Measurements from ENCODE around the gene ARHGAP6. TPM values are rescaled to one million over a fixed set of nuclear protein-coding genes. Genes with fewer than 3 reads are reported as not detected.

The ARHGAP6 gene
- total and polyA plus RNA-seq, 2 of the 13 experiments (the other 11 are each of a cell fraction or from before 2014, with no cell fraction given), result 0.11 TPM; not detected in 1

GRCh38 chrX:11395859-11396258 lies 269.9 kb downstream of the ARHGAP6 start:
- Histone ChIP-seq H3K4me1 (ENCODE audit: insufficient read depth, low read length) (no peaks in the 10 kb centered on the region), H3K9ac (ENCODE audit: insufficient read depth, low read depth, low read length) (no peak overlapping the region), H3K4me3 (replicated peaks in 1 of 3; ENCODE audit: insufficient read depth in 1 of 3, low read depth in 2 of 3, low read length in 3 of 3) (no peak overlapping the region), H4K20me1 (ENCODE audit: insufficient read depth, low read length) (no peaks in the 10 kb centered on the region), H3K27me3 (ENCODE audit: control insufficient read depth in 1 of 2, insufficient read depth in 2 of 2, low read length in 2 of 2) (no peaks in the 10 kb centered on the region), H3K79me2 (ENCODE audit: insufficient read depth, low read length) (no peaks in the 10 kb centered on the region), H3K4me2 (ENCODE audit: low read depth, low read length) (no peak overlapping the region), H2AFZ (ENCODE audit: low read length) (no peak overlapping the region), H3K9me3 (ENCODE audit: low read length) (no peaks in the 10 kb centered on the region), H3K36me3 (replicated peaks in 1 of 2; ENCODE audit: control insufficient read depth in 1 of 2, insufficient read depth in 2 of 2, low read length in 2 of 2) (no peaks in the 10 kb centered on the region), H3K27ac (ENCODE audit: extremely low read length, insufficient read depth, low read length) (no peak overlapping the region)
- ChIA-PET POLR2A (no interaction called here), CTCF (ENCODE audit: low intra/inter-chr PET ratio, low total read pairs) (no interaction called here)
- intact Hi-C loops (cut with micrococcal nuclease; ENCODE audit: unreplicated experiment), result no loop called here
- DNase-seq (ENCODE audit: low spot score) (no peak), FAIRE-seq (no peak), ATAC-seq (no peak)
- BruUV-seq (replicated peaks), result no TSS peak
- 3% methylated on average over 1 of the region's 1 CpG for WGBS (ENCODE audit: low lambda C conversion rate)
- in situ Hi-C loops (cut with HindIII; ENCODE audit: extremely low pct_ligation_motif_present, low pct_unique_long_range_greater_than_20kb), result no loop called here
- TF ChIP-seq MEF2D (CRISPR knock-in tag; IDR thresholded peaks at IDR 0.05), result no peak
- TF ChIP-seq NAIF1 (CRISPR knock-in tag; IDR thresholded peaks at IDR 0.05; ENCODE audit: borderline replicate concordance), result no peak
- no peak for TF ChIP-seq ZMYM2 (CRISPR knock-in tag; IDR thresholded peaks at IDR 0.05)
- TF ChIP-seq, protein P1, sequence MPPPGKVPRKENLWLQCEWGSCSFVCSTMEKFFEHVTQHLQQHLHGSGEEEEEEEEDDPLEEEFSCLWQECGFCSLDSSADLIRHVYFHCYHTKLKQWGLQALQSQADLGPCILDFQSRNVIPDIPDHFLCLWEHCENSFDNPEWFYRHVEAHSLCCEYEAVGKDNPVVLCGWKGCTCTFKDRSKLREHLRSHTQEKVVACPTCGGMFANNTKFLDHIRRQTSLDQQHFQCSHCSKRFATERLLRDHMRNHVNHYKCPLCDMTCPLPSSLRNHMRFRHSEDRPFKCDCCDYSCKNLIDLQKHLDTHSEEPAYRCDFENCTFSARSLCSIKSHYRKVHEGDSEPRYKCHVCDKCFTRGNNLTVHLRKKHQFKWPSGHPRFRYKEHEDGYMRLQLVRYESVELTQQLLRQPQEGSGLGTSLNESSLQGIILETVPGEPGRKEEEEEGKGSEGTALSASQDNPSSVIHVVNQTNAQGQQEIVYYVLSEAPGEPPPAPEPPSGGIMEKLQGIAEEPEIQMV (CRISPR knock-in tag; IDR thresholded peaks at IDR 0.05; ENCODE audit: low read depth), result no peak
- TF ChIP-seq ZNF225 (CRISPR knock-in tag; IDR thresholded peaks at IDR 0.05), result no peak
- no peak for TF ChIP-seq HMG20A (CRISPR knock-in tag; IDR thresholded peaks at IDR 0.05; ENCODE audit: borderline replicate concordance)
- TF ChIP-seq, protein P2, sequence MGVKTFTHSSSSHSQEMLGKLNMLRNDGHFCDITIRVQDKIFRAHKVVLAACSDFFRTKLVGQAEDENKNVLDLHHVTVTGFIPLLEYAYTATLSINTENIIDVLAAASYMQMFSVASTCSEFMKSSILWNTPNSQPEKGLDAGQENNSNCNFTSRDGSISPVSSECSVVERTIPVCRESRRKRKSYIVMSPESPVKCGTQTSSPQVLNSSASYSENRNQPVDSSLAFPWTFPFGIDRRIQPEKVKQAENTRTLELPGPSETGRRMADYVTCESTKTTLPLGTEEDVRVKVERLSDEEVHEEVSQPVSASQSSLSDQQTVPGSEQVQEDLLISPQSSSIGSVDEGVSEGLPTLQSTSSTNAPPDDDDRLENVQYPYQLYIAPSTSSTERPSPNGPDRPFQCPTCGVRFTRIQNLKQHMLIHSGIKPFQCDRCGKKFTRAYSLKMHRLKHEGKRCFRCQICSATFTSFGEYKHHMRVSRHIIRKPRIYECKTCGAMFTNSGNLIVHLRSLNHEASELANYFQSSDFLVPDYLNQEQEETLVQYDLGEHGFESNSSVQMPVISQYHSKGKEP (CRISPR knock-in tag; IDR thresholded peaks at IDR 0.05), result no peak
- TF ChIP-seq WIZ (CRISPR knock-in tag; IDR thresholded peaks at IDR 0.05), result no peak
- TF ChIP-seq ZNF543 (CRISPR knock-in tag; IDR thresholded peaks at IDR 0.05), result no peak
- no peak for TF ChIP-seq PRPF4 (IDR thresholded peaks at IDR 0.05; ENCODE audit: low read depth, low read length, poor library complexity, severe bottlenecking)
- TF ChIP-seq PHF20 (CRISPR knock-in tag; IDR thresholded peaks at IDR 0.05), result no peak
- no peak for TF ChIP-seq ZNF772 (CRISPR knock-in tag; IDR thresholded peaks at IDR 0.05)
- no peak for TF ChIP-seq SAP130 (CRISPR knock-in tag; IDR thresholded peaks at IDR 0.05; ENCODE audit: low read depth)

Data from HepG2 (cell line).